ENCODE measurements around the gene METTL2B. TPM values are rescaled to one million over a fixed set of nuclear protein-coding genes. Genes with fewer than 3 reads are reported as not detected.
A peak's percentile ranks its signal among the peaks of the same experiment; 100 is the strongest.
"Not testable (repeated sequence)": the region's sequence is repeated elsewhere in the genome, so short reads cannot be mapped to it uniquely, and the experiment has no call there.

Gene METTL2B
- total RNA-seq, 1 donor from 2014 or later, result 50.1 TPM

DNA sequence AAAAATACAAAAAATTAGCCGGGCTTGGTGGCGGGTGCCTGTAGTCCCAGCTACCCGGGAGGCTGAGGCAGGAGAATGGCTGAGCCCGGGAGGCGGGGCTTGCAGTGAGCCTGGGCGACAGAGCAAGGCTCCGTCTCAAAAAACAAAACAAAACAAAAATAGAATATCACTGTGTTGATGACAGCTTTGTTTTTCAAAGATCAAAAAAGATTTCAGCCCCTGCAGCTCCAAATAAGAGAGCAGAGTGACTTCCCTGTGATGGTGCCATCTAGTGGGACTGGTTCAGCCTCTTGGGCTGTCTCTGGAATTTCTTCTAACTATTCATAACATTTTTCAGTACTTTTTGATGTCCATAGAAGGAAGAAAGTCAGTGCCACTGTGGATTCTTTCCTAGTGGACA is 60.9 kb downstream of the METTL2B start:
- not testable (repeated sequence) for H3K27ac Mint-ChIP-seq; H3K27me3 Mint-ChIP-seq (ENCODE audit: insufficient read depth, low read depth); H3K36me3 ChIP-seq; H2AFZ ChIP-seq (replicated peaks); H3K9ac ChIP-seq; H3K4me3 ChIP-seq; H3K9me3 ChIP-seq (ENCODE audit: low read depth); H3K4me2 ChIP-seq; H3K4me1 ChIP-seq; DNase-seq (ENCODE audit: low spot score); H3K27ac ChIP-seq; H3K9me3 Mint-ChIP-seq; H3K4me3 Mint-ChIP-seq; H3F3A ChIP-seq (ENCODE audit: low read depth); H3K27me3 ChIP-seq
- TF ChIP-seq CTCF (IDR thresholded peaks at IDR 0.05), result peak; percentile 46
- peaks cover 59% of the 10 kb centered on the region for H4K20me1 ChIP-seq (ENCODE audit: low read depth)
- peaks cover 100% of the 10 kb centered on the region for H3K79me2 ChIP-seq (ENCODE audit: low read depth)
- H3K4me1 Mint-ChIP-seq, result peaks cover 17% of the 10 kb centered on the region
- peaks cover 18% of the 10 kb centered on the region for H3K36me3 Mint-ChIP-seq

GRCh38 chr7:128542530-128542929 is 66.0 kb downstream of the METTL2B start:
- not testable (repeated sequence) for DNase-seq (ENCODE audit: low spot score)

DNA sequence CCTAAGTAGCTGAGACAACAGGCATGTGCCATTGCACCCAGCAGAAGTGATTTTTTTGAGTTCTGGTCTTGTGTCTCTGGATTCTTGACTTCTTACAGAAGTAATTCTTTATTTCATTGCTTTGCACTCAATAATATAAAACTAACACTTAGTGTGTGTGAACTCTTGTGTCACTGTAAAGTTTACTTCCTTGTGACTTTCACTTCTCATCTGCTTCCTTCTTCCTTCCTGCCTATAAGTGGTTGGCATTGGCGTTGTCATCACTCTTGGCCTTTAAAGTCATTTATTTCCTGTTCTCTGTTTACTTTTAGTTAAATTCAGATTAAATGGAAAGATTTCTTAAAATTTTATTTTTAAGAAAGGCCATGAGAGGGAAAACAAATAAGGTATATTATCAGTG is 66.8 kb downstream of the METTL2B start:
- peaks cover 25% of the 10 kb centered on the region for H3K36me3 Mint-ChIP-seq
- not testable (repeated sequence) for H3K27me3 ChIP-seq, H3K4me3 Mint-ChIP-seq

More at GRCh38 chr7:128542530-128542929, 66.0 kb downstream of the METTL2B start:
- not testable (repeated sequence) for H2AFZ ChIP-seq (replicated peaks); H3F3A ChIP-seq (ENCODE audit: low read depth); H3K4me3 Mint-ChIP-seq; H3K27me3 ChIP-seq; H3K4me3 ChIP-seq; H3K27ac ChIP-seq; H3K9ac ChIP-seq; H3K4me2 ChIP-seq; H3K27ac Mint-ChIP-seq; H3K9me3 ChIP-seq (ENCODE audit: low read depth); H3K36me3 ChIP-seq; H3K4me1 Mint-ChIP-seq; H3K9me3 Mint-ChIP-seq; H3K27me3 Mint-ChIP-seq (ENCODE audit: insufficient read depth, low read depth); H3K4me1 ChIP-seq
- peaks cover 25% of the 10 kb centered on the region for H3K36me3 Mint-ChIP-seq
- Histone ChIP-seq H4K20me1 (ENCODE audit: low read depth) (peaks cover 52% of the 10 kb centered on the region), H3K79me2 (ENCODE audit: low read depth) (peaks cover 100% of the 10 kb centered on the region)

GRCh38 chr7:128546319-128546851 is 69.8 kb downstream of the METTL2B start:
- H3K9me3 ChIP-seq (ENCODE audit: low read depth); H3K4me1 Mint-ChIP-seq; H3K9ac ChIP-seq; H3K4me3 ChIP-seq; H3K4me1 ChIP-seq; H3K27me3 Mint-ChIP-seq (ENCODE audit: insufficient read depth, low read depth); H3F3A ChIP-seq (ENCODE audit: low read depth); H2AFZ ChIP-seq (replicated peaks); H3K4me2 ChIP-seq; H3K9me3 Mint-ChIP-seq; H3K4me3 Mint-ChIP-seq; H3K27ac Mint-ChIP-seq; H3K27ac ChIP-seq; H3K27me3 ChIP-seq; DNase-seq (ENCODE audit: low spot score); H3K36me3 ChIP-seq: not testable (repeated sequence)
- peaks cover 92% of the 10 kb centered on the region for H3K79me2 ChIP-seq (ENCODE audit: low read depth)
- H4K20me1 ChIP-seq (ENCODE audit: low read depth), result peaks cover 40% of the 10 kb centered on the region
- H3K36me3 Mint-ChIP-seq, result peaks cover 30% of the 10 kb centered on the region

More for the DNA sequence above, 66.8 kb downstream of the METTL2B start:
- H3K4me2 ChIP-seq; H3K4me1 ChIP-seq; H3K36me3 ChIP-seq; H2AFZ ChIP-seq (replicated peaks); H3K9me3 Mint-ChIP-seq; H3K9me3 ChIP-seq (ENCODE audit: low read depth); H3F3A ChIP-seq (ENCODE audit: low read depth); H3K4me3 ChIP-seq; H3K4me1 Mint-ChIP-seq; DNase-seq (ENCODE audit: low spot score); H3K27me3 Mint-ChIP-seq (ENCODE audit: insufficient read depth, low read depth); H3K27ac Mint-ChIP-seq; H3K9ac ChIP-seq; H3K27ac ChIP-seq: not testable (repeated sequence)
- peaks cover 100% of the 10 kb centered on the region for H3K79me2 ChIP-seq (ENCODE audit: low read depth)
- peaks cover 54% of the 10 kb centered on the region for H4K20me1 ChIP-seq (ENCODE audit: low read depth)

GRCh38 chr7:128550920-128551319 is 74.4 kb downstream of the METTL2B start:
- no peaks in the 10 kb centered on the region for H3K4me1 ChIP-seq
- H3K4me3 Mint-ChIP-seq, result no peak overlapping the region
- H3K27ac Mint-ChIP-seq, result no peak overlapping the region
- H3K4me2 ChIP-seq, result no peak overlapping the region
- no peaks in the 10 kb centered on the region for H3K27me3 Mint-ChIP-seq (ENCODE audit: insufficient read depth, low read depth)
- H4K20me1 ChIP-seq (ENCODE audit: low read depth), result peaks cover 27% of the 10 kb centered on the region
- H2AFZ ChIP-seq (replicated peaks), result no peak overlapping the region
- H3K36me3 Mint-ChIP-seq, result peaks cover 26% of the 10 kb centered on the region
- no peak overlapping the region for H3K27ac ChIP-seq
- H3K9me3 Mint-ChIP-seq, result no peaks in the 10 kb centered on the region
- DNase-seq (ENCODE audit: low spot score), result no peak
- TF ChIP-seq EZH2phosphoT487 (IDR thresholded peaks at IDR 0.05) (no peak), CTCF (IDR thresholded peaks at IDR 0.05) (no peak), EZH2 (IDR thresholded peaks at IDR 0.05) (no peak)
- no peaks in the 10 kb centered on the region for H3K36me3 ChIP-seq
- no peaks in the 10 kb centered on the region for H3K4me1 Mint-ChIP-seq
- no peak overlapping the region for H3K4me3 ChIP-seq
- no peak overlapping the region for H3K9ac ChIP-seq
- no peaks in the 10 kb centered on the region for H3K9me3 ChIP-seq (ENCODE audit: low read depth)
- H3K79me2 ChIP-seq (ENCODE audit: low read depth), result peaks cover 76% of the 10 kb centered on the region
- H3F3A ChIP-seq (ENCODE audit: low read depth), result no peaks in the 10 kb centered on the region
- no peaks in the 10 kb centered on the region for H3K27me3 ChIP-seq

DNA sequence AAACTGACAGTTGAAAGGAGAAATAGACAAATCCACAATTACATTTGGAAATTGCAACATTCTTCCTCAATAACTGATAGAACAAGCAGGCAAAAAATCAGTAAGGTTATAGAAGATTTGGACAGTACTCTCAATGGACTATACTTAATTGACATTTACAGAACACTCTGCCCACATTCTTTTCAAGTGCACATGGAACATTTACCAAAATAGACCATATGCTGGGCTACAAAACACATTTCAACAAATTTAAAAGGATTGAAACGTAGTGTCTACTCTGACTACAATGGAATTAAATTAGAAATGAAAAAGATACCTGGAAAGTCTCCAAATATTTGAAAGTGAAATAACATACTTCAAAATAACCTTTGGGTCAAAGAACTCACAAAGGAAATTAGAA is 77.8 kb downstream of the METTL2B start:
- H3K9ac ChIP-seq; H3K36me3 ChIP-seq; H3K9me3 Mint-ChIP-seq; H3K4me1 ChIP-seq; H4K20me1 ChIP-seq (ENCODE audit: low read depth); H3K27me3 Mint-ChIP-seq (ENCODE audit: insufficient read depth, low read depth); H3F3A ChIP-seq (ENCODE audit: low read depth); H3K27ac Mint-ChIP-seq; H2AFZ ChIP-seq (replicated peaks); H3K4me3 ChIP-seq; H3K4me1 Mint-ChIP-seq; H3K27ac ChIP-seq; DNase-seq (ENCODE audit: low spot score); H3K4me3 Mint-ChIP-seq; H3K9me3 ChIP-seq (ENCODE audit: low read depth); H3K27me3 ChIP-seq; H3K4me2 ChIP-seq: not testable (repeated sequence)
- H3K36me3 Mint-ChIP-seq, result peaks cover 22% of the 10 kb centered on the region
- H3K79me2 ChIP-seq (ENCODE audit: low read depth), result peaks cover 67% of the 10 kb centered on the region

All from neural progenitor cell (in vitro differentiated cells).